ENCODE measurements around the gene MLLT1.

MLLT1 gene

DNA sequence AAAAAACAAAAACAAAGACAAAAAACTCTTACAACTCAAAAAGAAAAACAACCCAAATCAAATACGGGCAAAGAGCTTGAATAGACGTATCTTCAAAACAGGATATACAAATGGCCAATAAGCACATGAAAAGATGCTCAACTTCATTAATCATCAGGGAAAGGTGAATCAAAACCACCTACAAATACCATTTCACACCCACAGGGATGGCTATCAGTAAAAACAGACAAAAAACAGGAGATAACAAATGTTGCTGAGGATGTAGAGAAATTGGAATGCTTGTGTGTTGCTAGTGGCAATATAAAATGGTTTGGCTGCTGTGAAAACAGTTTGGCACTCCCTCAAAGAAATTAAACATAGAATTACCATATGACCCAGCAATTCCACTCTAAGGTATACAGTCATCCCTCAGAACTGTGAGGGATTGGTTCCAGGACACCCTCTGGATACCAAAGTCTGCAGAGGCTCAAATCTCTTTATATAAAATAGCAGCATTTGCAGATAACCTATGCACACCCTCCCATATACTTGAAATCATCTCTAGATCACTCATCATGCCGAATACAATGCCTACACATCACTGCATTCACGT is 29.7 kb downstream of the MLLT1 start:
- Histone ChIP-seq H3K4me3 (no peak overlapping the region), H3K9ac (peak overlapping the region in 9 of 11 experiments; percentile 49 to 69 (median 57); a peak in 10 of 22 replicates), H3K27me3 (no peaks in the 10 kb centered on the region), H4K20me1 (peaks cover 4 to 100% (median 55%) of the 10 kb centered on the region in 11 experiments; a peak in 17 of 22 replicates), H3K4me1 (peaks cover 51 to 93% (median 83%) of the 10 kb centered on the region in 10 experiments), H3K4me2 (peak overlapping the region; percentile 79 to 96 (median 89)), H3K36me3 (peaks cover 17 to 75% (median 56%) of the 10 kb centered on the region in 11 experiments; a peak in 21 of 22 replicates), H3K27ac (peak overlapping the region; percentile 56 to 81 (median 74); a peak in 20 of 22 replicates), H3K9me3 (replicated peaks in 1 of 11) (peaks cover 18 to 54% (median 37%) of the 10 kb centered on the region in 11 experiments)
- TF ChIP-seq Cebpa-rat (IDR thresholded peaks at IDR 0.05), result no peak

DNA sequence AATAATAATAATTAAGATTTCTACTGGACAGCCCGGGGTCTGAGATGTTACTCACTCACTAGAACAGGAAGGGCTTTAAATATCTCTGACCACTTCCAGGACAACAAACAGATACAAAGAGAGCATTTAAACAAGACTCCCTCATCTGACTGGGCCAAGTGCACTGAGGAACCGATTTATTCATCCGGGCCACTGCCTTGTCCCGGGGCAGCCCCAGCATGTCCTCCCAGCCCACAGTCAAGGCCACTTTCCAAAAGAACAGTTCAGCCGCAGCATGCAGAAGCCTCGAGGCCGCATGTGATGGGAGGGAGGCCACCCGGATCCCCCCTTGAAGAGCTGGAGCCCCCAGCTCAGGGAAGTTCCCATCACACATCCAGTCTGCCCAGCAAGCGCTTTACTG is 30.5 kb downstream of the MLLT1 start:
- Histone ChIP-seq H3K36me3 (peaks cover 10 to 67% (median 47%) of the 10 kb centered on the region in 11 experiments; a peak in 21 of 22 replicates), H3K4me2 (peak overlapping the region; percentile 79 to 96 (median 89)), H3K9me3 (replicated peaks in 1 of 11) (peaks cover 18 to 46% (median 35%) of the 10 kb centered on the region in 11 experiments), H3K9ac (peak overlapping the region; percentile 23 to 64 (median 54); a peak in 18 of 22 replicates), H3K27ac (peak overlapping the region; percentile 31 to 81 (median 74); a peak in 20 of 22 replicates), H4K20me1 (peaks cover 4 to 100% (median 62%) of the 10 kb centered on the region in 11 experiments; a peak in 17 of 22 replicates), H3K27me3 (no peaks in the 10 kb centered on the region), H3K4me3 (peak overlapping the region in 6 of 10 experiments; percentile 10 to 32 (median 16); a peak in 3 of 20 replicates), H3K4me1 (peaks cover 56 to 98% (median 88%) of the 10 kb centered on the region in 10 experiments)
- TF ChIP-seq Cebpa-rat (IDR thresholded peaks at IDR 0.05), result no peak

GRCh38 chr19:6248844-6249243 is 30.9 kb downstream of the MLLT1 start:
- no peaks in the 10 kb centered on the region for H3K27me3 ChIP-seq
- H4K20me1 ChIP-seq, result peaks cover under 1 to 100% (median 61%) of the 10 kb centered on the region in 11 experiments; a peak in 17 of 22 replicates
- no peak for TF ChIP-seq Cebpa-rat (IDR thresholded peaks at IDR 0.05)
- H3K9ac ChIP-seq, result peak overlapping the region in 8 of 11 experiments; percentile 1 to 55 (median 25); a peak in 11 of 22 replicates
- H3K36me3 ChIP-seq, result peaks cover 6 to 63% (median 43%) of the 10 kb centered on the region in 11 experiments; a peak in 21 of 22 replicates
- H3K4me3 ChIP-seq, result peak overlapping the region in 3 of 10 experiments; percentile 4 to 15 (median 4); a peak in 2 of 20 replicates
- peak overlapping the region; percentile 23 to 80 (median 60); a peak in 18 of 22 replicates for H3K27ac ChIP-seq
- H3K9me3 ChIP-seq (replicated peaks in 1 of 11), result peaks cover 18 to 42% (median 30%) of the 10 kb centered on the region in 11 experiments
- H3K4me1 ChIP-seq, result peaks cover 61 to 98% (median 88%) of the 10 kb centered on the region in 10 experiments
- peak overlapping the region; percentile 79 to 96 (median 89) for H3K4me2 ChIP-seq

DNA sequence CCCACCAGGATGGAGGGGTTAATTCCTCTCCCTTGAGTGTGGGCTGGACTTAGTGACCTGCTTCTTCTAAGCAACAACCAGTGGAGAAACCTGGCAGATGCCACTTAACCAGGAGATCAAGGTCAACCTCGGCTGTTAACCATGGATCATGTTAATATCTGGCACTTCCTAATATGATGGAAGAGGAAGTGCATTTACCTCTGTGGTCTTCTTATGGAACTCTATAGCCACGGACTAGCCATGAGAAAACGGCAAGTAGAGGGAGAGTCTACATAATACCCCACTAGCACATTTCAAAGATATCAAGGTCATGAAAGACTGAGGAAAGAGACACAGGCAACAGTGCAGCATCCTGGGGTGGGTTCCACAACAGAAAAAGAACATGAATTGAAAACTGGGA is 31.4 kb downstream of the MLLT1 start:
- H3K4me3 ChIP-seq, result peak overlapping the region in 3 of 10 experiments; percentile 4 to 15 (median 4); a peak in 2 of 20 replicates
- H3K4me2 ChIP-seq, result peak overlapping the region; percentile 79 to 96 (median 89)
- TF ChIP-seq Cebpa-rat (IDR thresholded peaks at IDR 0.05), result no peak
- peaks cover 5 to 57% (median 40%) of the 10 kb centered on the region in 11 experiments; a peak in 21 of 22 replicates for H3K36me3 ChIP-seq
- peaks cover 14 to 37% (median 25%) of the 10 kb centered on the region in 11 experiments; a peak in 21 of 22 replicates for H3K9me3 ChIP-seq (replicated peaks in 1 of 11)
- no peaks in the 10 kb centered on the region for H3K27me3 ChIP-seq
- H4K20me1 ChIP-seq, result peaks cover 2 to 100% (median 61%) of the 10 kb centered on the region in 11 experiments; a peak in 21 of 22 replicates
- peak overlapping the region in 7 of 11 experiments; percentile 1 to 55 (median 27); a peak in 7 of 22 replicates for H3K9ac ChIP-seq
- H3K4me1 ChIP-seq, result peaks cover 66 to 98% (median 88%) of the 10 kb centered on the region in 10 experiments
- peak overlapping the region in 9 of 11 experiments; percentile 23 to 80 (median 63); a peak in 16 of 22 replicates for H3K27ac ChIP-seq

GRCh38 chr19:6247007-6247288 is 32.8 kb downstream of the MLLT1 start:
- H3K27ac ChIP-seq, result peak overlapping the region in 2 of 11 experiments; percentile 4 to 11; a peak in 2 of 22 replicates
- H3K27me3 ChIP-seq, result no peaks in the 10 kb centered on the region
- peaks cover 14 to 28% (median 20%) of the 10 kb centered on the region in 11 experiments; a peak in 21 of 22 replicates for H3K9me3 ChIP-seq (replicated peaks in 1 of 11)
- peaks cover 5 to 55% (median 37%) of the 10 kb centered on the region in 11 experiments; a peak in 21 of 22 replicates for H3K36me3 ChIP-seq
- H3K4me1 ChIP-seq, result peaks cover 76 to 99% (median 89%) of the 10 kb centered on the region in 10 experiments
- TF ChIP-seq Cebpa-rat (IDR thresholded peaks at IDR 0.05), result no peak
- H3K4me2 ChIP-seq, result peak overlapping the region in 9 of 11 experiments; percentile 1 to 94 (median 89); a peak in 15 of 22 replicates
- H3K4me3 ChIP-seq, result no peak overlapping the region; a peak in 1 of 20 replicates
- peak overlapping the region in 1 of 11 experiments; percentile 21; a peak in 2 of 22 replicates for H3K9ac ChIP-seq
- H4K20me1 ChIP-seq, result peaks cover 15 to 100% (median 70%) of the 10 kb centered on the region in 11 experiments; a peak in 21 of 22 replicates

DNA sequence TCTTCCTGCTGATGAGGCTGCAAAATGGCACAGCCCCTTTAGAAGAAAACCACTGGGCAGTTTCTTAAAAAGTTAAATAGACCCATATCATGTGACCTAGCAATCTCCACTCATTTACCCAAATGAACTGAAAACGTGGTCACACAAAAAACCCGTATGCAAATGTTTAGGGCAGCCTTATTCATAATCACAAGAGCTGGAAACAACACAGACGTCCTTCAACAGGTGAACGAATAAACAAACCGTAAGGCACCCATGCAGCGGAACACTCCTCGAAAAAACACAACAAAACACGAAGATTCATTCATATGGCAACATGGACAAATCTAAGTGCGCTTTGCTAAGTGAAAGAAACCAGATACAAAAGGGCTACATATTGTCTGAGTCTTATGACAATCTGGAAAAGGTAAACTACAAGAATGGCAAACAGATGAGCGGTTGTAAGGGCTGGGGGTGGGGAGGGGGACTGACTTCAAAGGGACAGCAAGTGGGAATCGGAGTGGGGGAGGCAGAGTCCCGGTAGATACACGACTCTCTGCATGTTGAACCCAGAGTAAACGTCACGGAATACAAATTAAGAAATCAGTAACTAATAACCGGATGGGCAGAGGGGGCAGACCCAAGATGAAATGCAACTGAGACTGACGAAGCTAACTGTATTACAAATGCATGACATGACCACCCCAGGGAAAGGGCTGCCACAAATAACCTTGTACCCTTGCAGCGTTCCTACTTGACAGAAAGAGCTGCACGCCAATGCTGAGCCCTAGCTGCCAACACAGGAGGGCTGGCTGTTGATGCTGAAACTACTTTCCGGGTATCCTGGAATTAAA is 33.4 kb downstream of the MLLT1 start:
- H3K9ac ChIP-seq, result peak overlapping the region in 1 of 11 experiments; percentile 21; a peak in 2 of 22 replicates
- TF ChIP-seq Cebpa-rat (IDR thresholded peaks at IDR 0.05), result no peak
- peaks cover 18 to 100% (median 76%) of the 10 kb centered on the region in 11 experiments; a peak in 21 of 22 replicates for H4K20me1 ChIP-seq
- peak overlapping the region in 2 of 11 experiments; percentile 4 to 11; a peak in 3 of 22 replicates for H3K27ac ChIP-seq
- H3K36me3 ChIP-seq, result peaks cover 5 to 50% (median 34%) of the 10 kb centered on the region in 11 experiments; a peak in 21 of 22 replicates
- peak overlapping the region in 9 of 11 experiments; percentile 1 to 94 (median 89); a peak in 16 of 22 replicates for H3K4me2 ChIP-seq
- H3K4me3 ChIP-seq, result no peak overlapping the region; a peak in 1 of 20 replicates
- H3K9me3 ChIP-seq (replicated peaks in 1 of 11), result peaks cover 14 to 24% (median 20%) of the 10 kb centered on the region in 11 experiments; a peak in 21 of 22 replicates
- no peaks in the 10 kb centered on the region for H3K27me3 ChIP-seq
- H3K4me1 ChIP-seq, result peaks cover 76 to 99% (median 89%) of the 10 kb centered on the region in 10 experiments

DNA sequence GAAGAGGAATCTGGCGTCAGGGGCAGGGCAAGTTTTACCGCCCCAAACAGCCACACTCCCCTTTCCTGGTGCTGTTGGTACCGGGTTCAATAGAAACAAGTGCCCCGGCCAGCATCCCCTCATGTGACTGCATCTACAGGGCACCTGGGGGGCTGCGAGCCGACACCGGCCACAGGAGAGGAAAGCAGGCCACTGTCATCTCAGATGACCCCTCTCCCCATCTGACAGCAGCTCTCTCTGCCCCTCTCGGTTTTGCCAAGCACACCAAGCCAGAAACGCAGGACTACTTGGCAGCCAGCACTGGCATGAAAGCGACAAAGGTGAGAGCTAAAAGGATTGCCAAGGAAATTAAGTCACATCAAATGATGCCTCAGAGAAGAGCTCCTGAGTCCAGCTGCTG is 37.1 kb downstream of the MLLT1 start:
- Histone ChIP-seq H3K4me1 (peaks cover 48 to 99% (median 88%) of the 10 kb centered on the region in 10 experiments), H3K27me3 (no peaks in the 10 kb centered on the region), H3K27ac (peak overlapping the region in 8 of 11 experiments; percentile 8 to 76 (median 58); a peak in 14 of 22 replicates), H3K9ac (peak overlapping the region in 10 of 11 experiments; percentile 7 to 60 (median 41); a peak in 11 of 22 replicates), H3K36me3 (peaks cover 11 to 50% (median 40%) of the 10 kb centered on the region in 11 experiments; a peak in 21 of 22 replicates), H3K9me3 (replicated peaks in 1 of 11) (peaks cover 14 to 23% (median 20%) of the 10 kb centered on the region in 11 experiments; a peak in 21 of 22 replicates), H4K20me1 (peaks cover 51 to 100% (median 88%) of the 10 kb centered on the region in 11 experiments), H3K4me3 (no peak overlapping the region), H3K4me2 (peak overlapping the region; percentile 67 to 96 (median 83))
- TF ChIP-seq Cebpa-rat (IDR thresholded peaks at IDR 0.05), result no peak

Measured in BLaER1 treated with 17β-estradiol and CSF1 and Interleukin-3, amounts not matched to agents 10 nM and 100 nM (cell line).